Ascending aorta (tissue), 2 donors: ENCODE data around the gene STK10. TPM values are rescaled to one million over a fixed set of nuclear protein-coding genes. Genes with fewer than 3 reads are reported as not detected.

Experiments
- DNase-seq, 2 donors: peaks; one replicate each; pipeline ENCODE4 v3.0.0-alpha.2; 2019; ENCODE audit warnings: low spot score in 2 of 2
- H3K27ac ChIP-seq, 2 donors: fragments of 200-600 bp; sonication (generic); one replicate each; pipeline ENCODE4 v1.5.1; 2016 to 2017; ENCODE audit warnings: mild to moderate bottlenecking in 1 of 2
- H3K27me3 ChIP-seq: fragments of 200-600 bp; sonication (generic); one replicate; pipeline ENCODE4 v1.5.1; 2017
- H3K36me3 ChIP-seq, 2 donors: fragments of 200-600 bp; sonication (generic); one replicate each; pipeline ENCODE4 v1.5.1; 2016
- H3K4me1 ChIP-seq, 2 donors: fragments of 200-600 bp; sonication (generic); one replicate each; pipeline ENCODE4 v1.5.1; 2016 to 2017; ENCODE audit warnings: mild to moderate bottlenecking in 1 of 2
- H3K4me3 ChIP-seq, 2 donors: fragments of 200-600 bp; sonication (generic); one replicate each; pipeline ENCODE4 v1.5.1; 2016 to 2017; ENCODE audit warnings: mild to moderate bottlenecking in 1 of 2
- H3K9me3 ChIP-seq, 2 donors: fragments of 200-600 bp; sonication (generic); one replicate each; pipeline ENCODE4 v1.5.1; 2016
- intact Hi-C: fragments of 100-400 bp; cut with DNase I; formaldehyde crosslinking; loops from one replicate; pipeline ENCODE4 v1.15.1; 2023
- total RNA-seq: library from RNA; depleted of rRNA; stranded (reverse); fragments of >200 nt; gene quantifications from one replicate; pipeline ENCODE4 v1.1.0, GENCODE V29; 2016
- TF ChIP-seq, protein P1 (sequence below), 3 experiments: fragments of 200-600 bp in 2 of 3; fragments of 450-650 bp in 1 of 3; sonication (generic) in 2 of 3; IDR thresholded peaks; one replicate each; pipeline ENCODE4 v1.5.1; 2016 to 2019; ENCODE audit warnings: antibody characterized with exemption in 3 of 3, mild to moderate bottlenecking in 1 of 3, moderate library complexity in 1 of 3

Gene STK10
- total RNA-seq, 1 donor from 2014 or later = 18.4 TPM

DNA sequence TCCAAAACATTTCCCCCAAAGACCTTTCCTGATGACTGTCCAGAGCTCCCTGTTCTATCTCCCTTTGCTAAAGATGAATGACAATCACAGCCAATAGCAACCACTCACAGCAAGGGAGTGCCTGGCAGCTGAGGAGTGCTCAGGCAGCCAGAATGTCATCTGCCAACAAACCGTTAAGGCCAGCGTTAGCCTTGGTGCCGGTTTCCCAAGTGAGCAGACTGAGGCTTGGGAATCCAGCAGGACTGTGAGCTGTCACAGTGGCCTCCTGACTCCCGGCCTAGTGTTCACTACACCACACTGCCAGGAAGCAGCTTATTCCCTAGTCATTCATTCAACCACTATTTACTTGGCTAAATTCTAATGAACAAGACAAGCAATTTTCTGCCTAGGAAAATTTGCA, 24.7 kb downstream of the STK10 start:
- H3K4me3 ChIP-seq = no peak overlapping the region
- DNase-seq = no peak
- no peaks in the 10 kb centered on the region for H3K9me3 ChIP-seq
- intact Hi-C loops = no loop called here
- H3K36me3 ChIP-seq = no peaks in the 10 kb centered on the region
- TF ChIP-seq, protein P1, sequence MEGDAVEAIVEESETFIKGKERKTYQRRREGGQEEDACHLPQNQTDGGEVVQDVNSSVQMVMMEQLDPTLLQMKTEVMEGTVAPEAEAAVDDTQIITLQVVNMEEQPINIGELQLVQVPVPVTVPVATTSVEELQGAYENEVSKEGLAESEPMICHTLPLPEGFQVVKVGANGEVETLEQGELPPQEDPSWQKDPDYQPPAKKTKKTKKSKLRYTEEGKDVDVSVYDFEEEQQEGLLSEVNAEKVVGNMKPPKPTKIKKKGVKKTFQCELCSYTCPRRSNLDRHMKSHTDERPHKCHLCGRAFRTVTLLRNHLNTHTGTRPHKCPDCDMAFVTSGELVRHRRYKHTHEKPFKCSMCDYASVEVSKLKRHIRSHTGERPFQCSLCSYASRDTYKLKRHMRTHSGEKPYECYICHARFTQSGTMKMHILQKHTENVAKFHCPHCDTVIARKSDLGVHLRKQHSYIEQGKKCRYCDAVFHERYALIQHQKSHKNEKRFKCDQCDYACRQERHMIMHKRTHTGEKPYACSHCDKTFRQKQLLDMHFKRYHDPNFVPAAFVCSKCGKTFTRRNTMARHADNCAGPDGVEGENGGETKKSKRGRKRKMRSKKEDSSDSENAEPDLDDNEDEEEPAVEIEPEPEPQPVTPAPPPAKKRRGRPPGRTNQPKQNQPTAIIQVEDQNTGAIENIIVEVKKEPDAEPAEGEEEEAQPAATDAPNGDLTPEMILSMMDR (IDR thresholded peaks at IDR 0.05) = no peak
- no peak overlapping the region for H3K27ac ChIP-seq
- no peaks in the 10 kb centered on the region for H3K27me3 ChIP-seq
- H3K4me1 ChIP-seq = no peaks in the 10 kb centered on the region

DNA sequence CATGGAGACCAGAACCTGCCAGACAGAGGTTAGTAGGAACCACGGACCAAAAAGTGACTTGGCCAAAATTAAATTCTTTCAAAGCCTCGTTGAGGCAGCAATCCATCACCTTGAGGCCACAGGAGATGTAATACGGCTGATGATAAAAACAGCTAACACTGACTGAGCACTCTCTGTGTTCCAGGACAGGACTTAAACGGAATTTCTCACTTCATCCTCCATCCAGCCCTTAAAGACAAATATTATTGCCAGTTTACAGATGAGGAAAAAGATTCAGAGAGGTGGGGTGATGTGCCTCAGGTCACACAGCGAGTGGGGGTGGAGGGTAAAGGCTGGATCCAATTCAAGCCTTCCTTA, 25.1 kb downstream of the STK10 start:
- Histone ChIP-seq H3K27me3 (no peaks in the 10 kb centered on the region), H3K27ac (no peak overlapping the region)

DNA sequence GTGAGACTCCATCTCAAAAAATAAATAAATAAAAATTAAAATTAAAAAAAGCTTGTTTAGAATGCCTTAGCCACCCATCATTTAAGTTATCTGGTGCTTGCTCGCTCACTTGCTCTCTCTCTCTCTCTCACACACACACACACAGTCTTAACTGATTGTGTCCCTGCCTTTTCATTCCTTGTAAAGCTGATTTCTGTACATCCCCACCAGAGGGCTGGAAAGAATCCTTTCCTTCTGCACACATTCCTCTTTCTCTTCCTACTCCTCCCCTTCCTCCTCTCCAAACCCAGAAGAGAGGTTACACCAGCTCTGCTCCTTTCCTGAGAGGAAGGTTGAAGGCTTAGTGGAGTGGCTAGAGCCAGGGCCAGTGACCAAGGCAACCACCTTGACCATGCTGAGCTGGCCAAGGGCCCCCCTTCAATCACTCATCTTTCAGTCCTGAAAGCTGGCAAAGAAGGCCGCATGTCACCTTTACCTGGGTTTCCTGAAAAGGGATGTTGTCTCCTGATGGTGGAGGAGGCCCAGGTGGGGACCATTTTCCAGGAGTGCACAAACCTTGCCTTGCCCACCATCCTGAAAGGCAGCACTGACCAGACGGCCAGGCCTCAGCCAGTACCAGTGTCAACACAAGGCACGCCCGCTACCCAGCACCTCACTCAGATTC, 25.6 kb downstream of the STK10 start:
- no peaks in the 10 kb centered on the region for H3K27me3 ChIP-seq
- H3K4me3 ChIP-seq = no peak overlapping the region
- H3K36me3 ChIP-seq = no peaks in the 10 kb centered on the region
- TF ChIP-seq, protein P1 (IDR thresholded peaks at IDR 0.05) = no peak
- no peak overlapping the region for H3K27ac ChIP-seq
- H3K9me3 ChIP-seq = no peaks in the 10 kb centered on the region
- H3K4me1 ChIP-seq = no peaks in the 10 kb centered on the region
- DNase-seq = no peak
- intact Hi-C loops = no loop called here

More for the DNA sequence above, 25.1 kb downstream of the STK10 start:
- intact Hi-C loops = no loop called here
- Histone ChIP-seq H3K4me1 (no peaks in the 10 kb centered on the region), H3K9me3 (no peaks in the 10 kb centered on the region), H3K36me3 (no peaks in the 10 kb centered on the region), H3K4me3 (no peak overlapping the region)
- DNase-seq = no peak
- TF ChIP-seq, protein P1 (IDR thresholded peaks at IDR 0.05) = no peak

DNA sequence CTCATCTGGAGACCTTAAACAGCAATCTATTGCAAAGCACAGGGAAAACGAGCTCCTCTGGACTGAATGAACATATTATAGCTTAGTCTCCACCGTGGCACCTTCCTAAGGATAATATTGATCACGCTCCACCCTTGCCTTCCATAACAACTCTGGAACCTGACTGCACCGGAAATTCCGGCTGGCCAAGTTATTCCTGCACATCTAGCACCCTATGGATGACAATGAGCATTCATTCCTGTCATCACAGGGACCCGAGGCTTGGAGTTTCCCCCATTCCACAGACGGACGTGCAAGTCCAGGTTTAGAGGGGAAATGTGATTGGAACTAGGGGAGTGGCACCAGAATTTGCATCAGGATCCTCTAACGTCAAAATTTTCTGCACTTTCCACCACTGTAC, 27.5 kb downstream of the STK10 start:
- no peak overlapping the region for H3K27ac ChIP-seq
- TF ChIP-seq, protein P1 (IDR thresholded peaks at IDR 0.05) = no peak

DNA sequence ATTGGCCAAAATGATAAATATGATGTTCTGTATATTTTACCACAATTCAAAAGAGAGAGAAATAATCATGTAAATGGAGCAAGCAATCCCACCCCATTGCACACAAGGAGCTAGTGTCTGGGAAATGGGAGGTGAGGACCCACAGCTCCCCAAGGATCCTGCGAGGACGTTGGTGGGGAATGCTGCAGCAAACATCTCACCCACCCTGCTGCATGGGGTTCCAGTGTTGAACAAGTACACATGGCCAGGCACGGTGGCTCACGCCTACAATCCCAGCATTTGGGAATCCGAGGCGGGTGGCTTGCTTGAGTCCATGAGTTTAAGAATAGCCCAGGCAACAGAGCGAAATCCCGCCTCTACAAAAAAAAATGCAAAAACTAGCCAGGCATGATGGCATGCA, 29.0 kb downstream of the STK10 start:
- intact Hi-C loops = no loop called here
- H3K36me3 ChIP-seq = peaks cover 9 to 13% of the 10 kb centered on the region in 2 donors
- DNase-seq = no peak
- no peaks in the 10 kb centered on the region for H3K9me3 ChIP-seq
- no peaks in the 10 kb centered on the region for H3K27me3 ChIP-seq
- H3K27ac ChIP-seq = no peak overlapping the region
- H3K4me3 ChIP-seq = no peak overlapping the region
- TF ChIP-seq, protein P1 (IDR thresholded peaks at IDR 0.05) = no peak
- H3K4me1 ChIP-seq = no peaks in the 10 kb centered on the region

More for the DNA sequence above, 27.5 kb downstream of the STK10 start:
- H3K4me1 ChIP-seq = no peaks in the 10 kb centered on the region
- H3K9me3 ChIP-seq = no peaks in the 10 kb centered on the region
- intact Hi-C loops = no loop called here
- DNase-seq = no peak
- no peaks in the 10 kb centered on the region for H3K27me3 ChIP-seq
- peaks cover 9% of the 10 kb centered on the region in 2 donors for H3K36me3 ChIP-seq
- no peak overlapping the region for H3K4me3 ChIP-seq
